H1 (cell line): ENCODE measurements around the gene TMEM144. TPM values are rescaled to one million over a fixed set of nuclear protein-coding genes. Genes with fewer than 3 reads are reported as not detected.

Experiments
- RAD21 ChIP-seq, 2 experiments: IDR thresholded peaks in 1 of 2; conservative IDR thresholded peaks in 1 of 2; 2 replicates each; pipeline ENCODE4 v1.6.1; 2011; ENCODE audit warnings: low read depth in 2 of 2, low read length in 2 of 2, improper control_type of control experiment in 1 of 2, inconsistent platforms in 1 of 2, mild to moderate bottlenecking in 1 of 2, moderate library complexity in 1 of 2
- polyA plus RNA-seq, 7 experiments: library from polyadenylated mRNA; depleted of rRNA in 3 of 7; stranded (reverse) in 5 of 7; unstranded in 2 of 7; fragments of >200 nt in 5 of 7; fragments of 200-250 nt in 2 of 7; gene quantifications; 1 replicate in 5 of 7; 2 replicates in 1 of 7; 4 replicates in 1 of 7; pipeline versions ENCODE4 v1.2.1 to v1.2.3, GENCODE V29; 2011 to 2013; ENCODE audit warnings: missing spikeins in 2 of 7, mixed read lengths in 2 of 7
- total RNA-seq: library from RNA; stranded (reverse); fragmentation: NEBNext Ultra II Directional; extraction: Animal tissue kit (Norgen Biotek cat#: 25700); gene quantifications from 2 replicates; pipeline ENCODE4 v1.2.1, GENCODE V29; 2021

The TMEM144 gene
- total and polyA plus RNA-seq, 2 of the 8 experiments (the other 6 are each of a cell fraction or from before 2014, with no cell fraction given), result 1.9 to 2.6 TPM

- TF ChIP-seq RAD21 (IDR thresholded peaks at IDR 0.05 in 1 of 2, conservative IDR thresholded peaks at IDR 0.05 in 1 of 2; ENCODE audit: low read depth in 2 of 2, low read length in 2 of 2), result no peak
Measured at GRCh38 chr4:158169506-158169905, 40.8 kb upstream of the TMEM144 start (continued).
